Measurements from ENCODE around the gene SPCS2. TPM values are rescaled to one million over a fixed set of nuclear protein-coding genes. Genes with fewer than 3 reads are reported as not detected.
A peak's percentile ranks its signal among the peaks of the same experiment; 100 is the strongest.

SPCS2 gene
- total RNA-seq, 1 donor = 10.9 TPM

- H3K4me2 ChIP-seq (ENCODE audit: insufficient read depth, low read length) = no peak overlapping the region
- H3K36me3 ChIP-seq (ENCODE audit: insufficient read depth, low read length) = peaks cover 37% of the 10 kb centered on the region
- TF ChIP-seq CTCF (IDR thresholded peaks at IDR 0.05; ENCODE audit: extremely low read depth, low read depth, low read length) = no peak
- no peaks in the 10 kb centered on the region for H3K27me3 ChIP-seq (ENCODE audit: insufficient read depth, low read length)
- peaks cover 21% of the 10 kb centered on the region for H3K4me1 ChIP-seq (ENCODE audit: insufficient read depth, low read length)
- peak overlapping the region; percentile 63 for H3K27ac ChIP-seq (ENCODE audit: low read depth, low read length)
- H2AFZ ChIP-seq (ENCODE audit: low read length) = no peak overlapping the region
- no peaks in the 10 kb centered on the region for H3K9me3 ChIP-seq (ENCODE audit: low read depth, low read length)
- no peak overlapping the region for H3K4me3 ChIP-seq (ENCODE audit: insufficient read depth, low read length)
- peaks cover 2% of the 10 kb centered on the region for H4K20me1 ChIP-seq (ENCODE audit: insufficient read depth, low read length)
- H3K79me2 ChIP-seq (ENCODE audit: insufficient read depth, low read length) = peaks cover 5% of the 10 kb centered on the region
- no peak for DNase-seq (ENCODE audit: insufficient read length, low spot score, missing footprints)
Measured at GRCh38 chr11:74937696-74938475, 11.2 kb upstream of the SPCS2 start.

- no peaks in the 10 kb centered on the region for H3K27me3 ChIP-seq (ENCODE audit: insufficient read depth, low read length)
- H3K9me3 ChIP-seq (ENCODE audit: low read depth, low read length) = no peaks in the 10 kb centered on the region
- H3K27ac ChIP-seq (ENCODE audit: low read depth, low read length) = no peak overlapping the region
Measured at GRCh38 chr11:74941492-74941891, 7.6 kb upstream of the SPCS2 start.

GRCh38 chr11:74942073-74942759 is 6.8 kb upstream of the SPCS2 start:
- peaks cover 6% of the 10 kb centered on the region for H3K36me3 ChIP-seq (ENCODE audit: insufficient read depth, low read length)
- TF ChIP-seq CTCF (IDR thresholded peaks at IDR 0.05; ENCODE audit: extremely low read depth, low read depth, low read length) = no peak
- DNase-seq (ENCODE audit: insufficient read length, low spot score, missing footprints) = no peak
- H3K4me3 ChIP-seq (ENCODE audit: insufficient read depth, low read length) = no peak overlapping the region
- no peaks in the 10 kb centered on the region for H3K27me3 ChIP-seq (ENCODE audit: insufficient read depth, low read length)
- H4K20me1 ChIP-seq (ENCODE audit: insufficient read depth, low read length) = peaks cover 6% of the 10 kb centered on the region
- peak overlapping the region; percentile 87 for H3K27ac ChIP-seq (ENCODE audit: low read depth, low read length)
- H3K79me2 ChIP-seq (ENCODE audit: insufficient read depth, low read length) = peaks cover 5% of the 10 kb centered on the region
- no peaks in the 10 kb centered on the region for H3K9me3 ChIP-seq (ENCODE audit: low read depth, low read length)
- H3K4me1 ChIP-seq (ENCODE audit: insufficient read depth, low read length) = peaks cover 34% of the 10 kb centered on the region
- peak overlapping the region; percentile 73 for H3K4me2 ChIP-seq (ENCODE audit: insufficient read depth, low read length)
- H2AFZ ChIP-seq (ENCODE audit: low read length) = no peak overlapping the region

More at GRCh38 chr11:74941492-74941891, 7.6 kb upstream of the SPCS2 start:
- H3K36me3 ChIP-seq (ENCODE audit: insufficient read depth, low read length) = peaks cover 13% of the 10 kb centered on the region
- no peak overlapping the region for H3K4me3 ChIP-seq (ENCODE audit: insufficient read depth, low read length)
- no peak overlapping the region for H2AFZ ChIP-seq (ENCODE audit: low read length)
- no peak for TF ChIP-seq CTCF (IDR thresholded peaks at IDR 0.05; ENCODE audit: extremely low read depth, low read depth, low read length)
- H3K4me1 ChIP-seq (ENCODE audit: insufficient read depth, low read length) = peaks cover 34% of the 10 kb centered on the region
- H4K20me1 ChIP-seq (ENCODE audit: insufficient read depth, low read length) = peaks cover 6% of the 10 kb centered on the region
- H3K4me2 ChIP-seq (ENCODE audit: insufficient read depth, low read length) = no peak overlapping the region
- peaks cover 5% of the 10 kb centered on the region for H3K79me2 ChIP-seq (ENCODE audit: insufficient read depth, low read length)
- no peak for DNase-seq (ENCODE audit: insufficient read length, low spot score, missing footprints)

- peak overlapping the region; percentile 96 for H3K27ac ChIP-seq (ENCODE audit: low read depth, low read length)
- H3K4me3 ChIP-seq (ENCODE audit: insufficient read depth, low read length) = peak overlapping the region; percentile 85
- H3K4me2 ChIP-seq (ENCODE audit: insufficient read depth, low read length) = peak overlapping the region; percentile 84
- peaks cover 58% of the 10 kb centered on the region for H3K79me2 ChIP-seq (ENCODE audit: insufficient read depth, low read length)
- H3K4me1 ChIP-seq (ENCODE audit: insufficient read depth, low read length) = peaks cover 27% of the 10 kb centered on the region
- no peaks in the 10 kb centered on the region for H3K36me3 ChIP-seq (ENCODE audit: insufficient read depth, low read length)
- H3K27me3 ChIP-seq (ENCODE audit: insufficient read depth, low read length) = no peaks in the 10 kb centered on the region
- H3K9me3 ChIP-seq (ENCODE audit: low read depth, low read length) = no peaks in the 10 kb centered on the region
- H2AFZ ChIP-seq (ENCODE audit: low read length) = peak overlapping the region; percentile 95
- peaks cover 30% of the 10 kb centered on the region for H4K20me1 ChIP-seq (ENCODE audit: insufficient read depth, low read length)
- DNase-seq (ENCODE audit: insufficient read length, low spot score, missing footprints) = no peak
- no peak for TF ChIP-seq CTCF (IDR thresholded peaks at IDR 0.05; ENCODE audit: extremely low read depth, low read depth, low read length)
Measured at GRCh38 chr11:74948546-74948897, 544 bp upstream of the SPCS2 start.

All from osteoblast (primary cell).